A204.1 (cell line): ENCODE measurements around the gene OR8S1.
"Not testable (repeated sequence)": the region's sequence is repeated elsewhere in the genome, so short reads cannot be mapped to it uniquely, and the experiment has no call there.

Experiments used
- FAIRE-seq: peaks from 2 replicates; lab custom pipeline; 2012; peaks lifted over from hg19 to GRCh38; lab: Jason Lieb, UNC

Gene OR8S1, protein sequence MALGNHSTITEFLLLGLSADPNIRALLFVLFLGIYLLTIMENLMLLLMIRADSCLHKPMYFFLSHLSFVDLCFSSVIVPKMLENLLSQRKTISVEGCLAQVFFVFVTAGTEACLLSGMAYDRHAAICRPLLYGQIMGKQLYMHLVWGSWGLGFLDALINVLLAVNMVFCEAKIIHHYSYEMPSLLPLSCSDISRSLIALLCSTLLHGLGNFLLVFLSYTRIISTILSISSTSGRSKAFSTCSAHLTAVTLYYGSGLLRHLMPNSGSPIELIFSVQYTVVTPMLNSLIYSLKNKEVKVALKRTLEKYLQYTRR

DNA sequence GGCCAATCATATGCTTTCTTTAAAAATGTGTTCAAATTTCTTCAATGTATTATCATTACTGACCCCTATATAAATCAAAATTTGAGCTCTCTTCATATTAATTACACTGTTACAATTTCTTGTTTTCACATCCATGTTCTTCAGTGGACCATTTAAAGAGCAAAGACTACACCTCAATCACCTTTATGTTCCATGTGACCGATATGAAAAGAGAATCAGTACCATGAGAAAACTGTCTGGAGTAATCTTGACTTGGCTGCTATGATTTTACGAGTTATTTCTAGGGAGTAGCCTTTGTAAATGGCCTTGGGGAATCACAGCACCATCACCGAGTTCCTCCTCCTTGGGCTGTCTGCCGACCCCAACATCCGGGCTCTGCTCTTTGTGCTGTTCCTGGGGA, at the start of gene OR8S1:
OR8S1 (plus strand) TSS at position 301 of the 400 bp plus-strand sequence; CDS start at position 301, 0 bp downstream.
- FAIRE-seq: no peak

DNA sequence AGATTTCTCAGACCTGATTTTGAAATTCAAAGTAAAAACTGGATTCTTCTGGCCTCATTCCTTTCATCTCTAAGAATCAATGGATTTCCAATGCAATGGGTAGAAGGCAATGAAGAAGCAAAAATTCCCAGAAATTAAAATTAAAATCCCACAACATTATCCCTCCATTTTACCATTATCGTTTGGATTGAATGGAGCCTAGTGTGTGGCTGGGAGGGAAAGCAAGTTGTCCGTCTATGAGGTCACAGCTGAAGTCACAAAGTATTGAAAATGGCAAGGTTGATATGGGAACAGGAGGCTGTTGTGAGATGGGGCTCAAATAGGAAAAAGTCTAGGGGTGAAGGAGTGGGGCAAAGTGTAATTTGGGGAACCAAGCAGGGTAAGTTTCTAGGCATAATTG, 43.2 kb upstream of the OR8S1 start, which contains the start of gene C12orf54:
C12orf54 (plus strand) TSS at position 301 of the 400 bp plus-strand sequence. CDS start 799 bp downstream, outside the sequence.
- FAIRE-seq: no peak

DNA sequence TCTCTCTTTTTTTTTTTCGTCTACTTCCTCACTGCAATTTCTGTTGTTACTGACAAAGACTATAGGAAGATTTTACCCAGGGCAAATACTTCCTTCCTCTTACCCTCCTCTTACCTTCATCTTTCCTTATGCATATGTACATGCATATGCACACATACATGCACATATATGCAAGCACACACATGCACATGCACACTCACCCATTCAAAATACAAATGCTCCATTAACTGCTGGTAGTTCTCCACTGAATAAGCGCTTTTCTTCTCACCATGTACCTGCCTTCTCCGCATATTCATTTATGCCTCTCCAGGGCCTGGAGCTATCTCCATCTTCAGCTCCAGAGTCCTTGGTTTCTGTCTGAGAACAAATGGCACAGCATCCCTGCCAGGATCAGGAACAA, 42.5 kb upstream of the OR8S1 start:
- no peak for FAIRE-seq

DNA sequence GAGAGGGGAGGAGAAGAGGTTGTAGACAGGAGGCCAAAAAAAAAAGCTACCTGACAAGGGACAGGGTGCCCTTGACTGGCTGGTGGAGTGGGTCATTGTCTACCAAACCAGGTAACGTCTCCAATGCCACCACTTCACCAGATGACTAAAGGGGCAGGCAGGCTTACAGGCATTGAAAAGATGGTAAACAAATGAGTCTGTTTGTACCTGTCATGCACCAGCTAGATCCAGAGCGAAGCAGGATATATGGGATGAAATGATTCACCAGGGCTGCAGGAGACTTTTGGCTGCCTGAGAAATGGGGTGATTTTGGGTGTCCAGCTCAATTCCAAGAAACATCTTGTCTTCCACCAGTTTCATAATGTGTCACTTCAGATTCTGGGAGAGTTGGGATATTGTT, 39.2 kb upstream of the OR8S1 start:
- no peak for FAIRE-seq

DNA sequence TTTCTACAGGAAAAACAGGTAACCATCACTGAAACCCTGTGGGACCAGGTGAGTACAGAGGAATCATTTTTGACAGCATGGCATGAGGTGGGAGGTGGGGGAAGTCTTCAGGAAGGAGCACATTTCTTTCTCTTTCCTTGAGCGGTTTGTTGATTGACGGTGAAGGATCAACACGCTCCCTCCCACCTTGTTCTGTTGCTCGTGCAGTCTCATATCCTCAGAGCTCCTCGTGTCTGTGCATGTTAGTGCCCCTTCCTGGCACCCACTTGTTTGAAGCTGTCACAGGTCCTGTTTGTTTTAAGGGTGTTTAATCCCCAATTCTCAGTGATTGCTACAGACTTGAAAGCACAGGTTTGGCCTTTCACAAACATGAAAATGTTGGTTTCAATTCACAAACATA, 38.8 kb upstream of the OR8S1 start:
- no peak for FAIRE-seq

DNA sequence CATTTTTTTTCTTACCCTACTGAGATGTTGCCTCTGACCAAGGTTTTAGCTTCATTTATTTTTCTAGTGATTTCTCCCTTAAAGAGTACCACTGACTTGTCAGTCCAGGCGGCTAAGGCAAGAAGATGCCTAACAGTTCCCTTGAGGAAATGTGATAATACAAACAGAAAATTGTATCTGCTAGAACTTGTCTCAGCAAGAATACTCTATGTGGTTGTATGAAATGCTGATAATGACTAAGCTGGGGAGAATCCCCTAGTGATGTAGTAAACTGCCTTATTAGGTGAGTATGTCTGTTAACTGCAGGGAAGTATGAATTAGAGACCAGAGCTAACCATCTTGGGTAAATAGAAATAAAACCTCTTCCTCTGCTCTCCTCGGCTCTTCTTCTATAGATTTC, 36.4 kb upstream of the OR8S1 start:
- no peak for FAIRE-seq

DNA sequence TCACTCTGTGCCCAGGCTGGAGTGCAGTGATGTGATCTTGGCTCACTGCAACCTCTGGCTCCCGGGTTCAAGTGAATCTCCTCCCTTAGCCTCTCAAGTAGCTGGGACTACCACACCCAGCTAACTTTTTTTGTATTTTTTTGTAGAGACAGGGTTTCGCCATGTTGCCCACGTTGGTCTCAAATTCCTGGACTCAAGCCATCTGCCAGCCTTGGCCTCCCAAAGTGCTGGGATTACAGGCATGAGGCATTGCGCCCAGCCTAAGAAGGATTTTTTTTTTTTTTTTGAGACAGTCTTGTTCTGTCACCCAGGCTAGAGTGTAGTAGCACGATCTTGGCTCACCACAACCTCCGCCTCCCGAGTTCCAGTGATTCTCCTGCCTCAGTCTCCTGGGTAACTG, 36.0 kb upstream of the OR8S1 start:
- FAIRE-seq: not testable (repeated sequence)

DNA sequence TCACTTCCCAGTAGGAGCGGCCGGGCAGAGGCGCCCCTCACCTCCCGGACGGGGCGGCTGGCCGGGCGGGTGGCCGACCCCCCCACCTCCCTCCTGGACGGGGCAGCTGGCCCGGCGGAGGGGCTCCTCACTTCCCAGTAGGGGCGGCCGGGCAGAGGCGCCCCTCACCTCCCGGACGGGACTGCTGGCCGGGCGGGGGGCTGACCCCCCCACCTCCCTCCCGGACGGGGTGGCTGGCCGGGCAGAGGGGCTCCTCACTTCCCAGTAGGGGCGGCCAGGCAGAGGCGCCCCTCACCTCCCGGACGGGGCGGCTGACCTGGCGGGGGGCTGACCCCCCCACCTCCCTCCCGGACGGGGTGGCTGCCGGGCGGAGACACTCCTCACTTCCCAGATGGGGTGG, 25.2 kb upstream of the OR8S1 start:
- not testable (repeated sequence) for FAIRE-seq

DNA sequence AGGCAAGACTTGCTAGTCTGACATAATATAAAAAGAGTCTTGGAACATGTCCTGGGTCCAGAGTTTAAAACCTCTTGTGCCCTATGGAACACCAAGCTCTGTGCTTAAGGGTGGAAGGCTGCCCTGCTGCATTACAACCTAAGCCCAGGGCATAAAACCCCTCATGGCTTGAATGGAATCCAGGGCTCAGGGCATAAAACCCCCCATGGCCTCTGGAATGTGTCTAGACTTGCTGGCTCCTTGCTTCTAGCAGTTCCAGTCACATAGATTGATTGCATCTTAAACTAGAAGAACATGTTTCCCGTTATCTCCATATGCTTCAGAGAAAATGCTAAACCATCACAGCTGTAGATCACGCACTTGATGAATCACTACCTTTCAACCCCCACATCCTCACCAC, 18.6 kb upstream of the OR8S1 start:
- FAIRE-seq: not testable (repeated sequence)

DNA sequence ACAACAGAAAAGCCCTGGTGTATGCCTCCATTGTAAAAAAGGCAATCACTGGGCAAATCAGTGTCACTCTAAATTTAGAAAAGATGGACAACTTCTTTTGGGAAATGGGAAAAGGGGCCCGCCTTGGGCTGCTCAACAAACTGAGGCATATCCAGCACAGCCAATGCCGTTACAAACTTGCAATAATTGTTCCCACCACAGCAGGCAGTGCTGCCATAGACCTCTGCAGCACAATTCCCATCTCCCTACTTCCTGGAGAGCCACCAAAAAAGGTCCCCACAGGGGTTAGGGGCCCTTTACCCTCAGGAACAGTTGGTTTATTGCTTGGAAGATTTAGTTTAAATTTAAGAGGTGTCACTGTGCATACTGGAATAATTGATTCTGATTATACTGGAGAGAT, 16.4 kb upstream of the OR8S1 start:
- no peak for FAIRE-seq

DNA sequence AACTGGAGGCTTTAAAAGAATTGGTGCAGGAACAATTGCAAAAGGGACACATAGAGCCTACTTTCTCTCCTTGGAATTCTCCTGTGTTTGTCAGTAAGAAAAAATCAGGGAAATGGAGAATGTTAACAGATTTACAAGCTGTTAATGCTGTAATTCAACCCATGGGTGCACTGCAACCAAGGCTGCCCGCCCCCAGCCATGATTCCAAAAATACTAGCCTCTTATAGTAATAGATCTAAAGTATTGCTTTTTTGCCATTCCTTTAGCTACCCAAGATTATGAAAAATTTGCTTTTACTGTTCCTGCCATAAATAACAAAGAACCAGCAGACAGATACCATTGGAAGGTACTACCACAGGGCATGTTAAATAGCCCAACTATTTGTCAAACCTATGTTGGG, 15.3 kb upstream of the OR8S1 start:
- FAIRE-seq: no peak

DNA sequence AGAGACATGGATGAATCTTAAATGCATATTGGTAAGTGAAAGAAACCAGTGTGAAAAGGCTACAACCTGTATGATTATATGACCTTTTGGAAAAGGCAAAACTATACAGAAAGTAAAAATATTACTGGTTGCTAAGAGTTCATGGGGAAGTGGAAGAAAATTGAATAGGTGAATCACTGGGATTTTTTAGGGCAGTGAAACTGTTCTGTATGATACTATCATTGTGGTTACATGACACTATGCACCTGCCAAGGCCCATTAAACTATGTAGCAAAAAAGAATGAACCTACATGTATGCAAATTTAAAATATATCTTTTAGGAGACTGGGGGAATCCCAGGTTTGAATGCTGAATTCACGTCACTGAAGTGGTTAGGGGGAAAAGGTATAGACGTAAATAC, 12.6 kb upstream of the OR8S1 start:
- no peak for FAIRE-seq

DNA sequence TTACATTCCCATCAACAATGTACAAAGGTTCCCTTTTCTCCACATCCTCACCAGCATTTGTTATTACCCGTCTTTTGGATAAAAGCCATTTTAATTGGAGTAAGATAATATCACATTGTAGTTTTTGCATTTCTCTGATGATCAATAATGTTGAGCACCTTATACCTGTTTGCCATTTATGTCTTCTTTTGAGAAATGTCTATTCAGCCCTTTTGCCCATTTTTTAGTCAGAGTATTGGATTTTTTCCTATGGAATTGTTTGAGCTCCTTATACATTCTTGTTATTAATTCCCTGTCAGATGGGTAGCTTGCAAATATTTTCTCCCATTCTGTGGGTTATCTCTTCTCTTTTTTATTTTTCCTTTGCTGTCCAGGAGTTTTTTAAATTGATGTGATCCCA, 10.7 kb upstream of the OR8S1 start:
- FAIRE-seq: no peak

DNA sequence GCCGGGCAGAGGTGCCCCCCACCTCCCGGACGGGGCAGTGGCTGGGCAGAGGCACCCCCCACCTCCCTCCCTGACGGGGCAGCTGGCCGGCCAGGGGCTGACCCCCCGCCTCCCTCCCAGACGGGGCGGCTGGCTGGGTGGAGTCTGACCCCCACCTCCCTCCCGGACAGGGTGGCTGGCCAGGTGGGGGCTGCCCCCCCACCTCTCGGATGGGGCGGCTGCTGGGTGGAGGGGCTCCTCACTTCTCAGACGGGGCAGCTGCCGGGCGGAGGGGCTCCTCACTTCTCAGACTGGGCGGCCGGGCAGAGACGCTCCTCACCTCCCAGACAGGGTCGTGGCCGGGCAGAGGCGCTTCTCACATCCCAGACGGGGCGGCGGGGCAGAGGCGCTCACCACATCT, 5.1 kb upstream of the OR8S1 start:
- FAIRE-seq: not testable (repeated sequence)

DNA sequence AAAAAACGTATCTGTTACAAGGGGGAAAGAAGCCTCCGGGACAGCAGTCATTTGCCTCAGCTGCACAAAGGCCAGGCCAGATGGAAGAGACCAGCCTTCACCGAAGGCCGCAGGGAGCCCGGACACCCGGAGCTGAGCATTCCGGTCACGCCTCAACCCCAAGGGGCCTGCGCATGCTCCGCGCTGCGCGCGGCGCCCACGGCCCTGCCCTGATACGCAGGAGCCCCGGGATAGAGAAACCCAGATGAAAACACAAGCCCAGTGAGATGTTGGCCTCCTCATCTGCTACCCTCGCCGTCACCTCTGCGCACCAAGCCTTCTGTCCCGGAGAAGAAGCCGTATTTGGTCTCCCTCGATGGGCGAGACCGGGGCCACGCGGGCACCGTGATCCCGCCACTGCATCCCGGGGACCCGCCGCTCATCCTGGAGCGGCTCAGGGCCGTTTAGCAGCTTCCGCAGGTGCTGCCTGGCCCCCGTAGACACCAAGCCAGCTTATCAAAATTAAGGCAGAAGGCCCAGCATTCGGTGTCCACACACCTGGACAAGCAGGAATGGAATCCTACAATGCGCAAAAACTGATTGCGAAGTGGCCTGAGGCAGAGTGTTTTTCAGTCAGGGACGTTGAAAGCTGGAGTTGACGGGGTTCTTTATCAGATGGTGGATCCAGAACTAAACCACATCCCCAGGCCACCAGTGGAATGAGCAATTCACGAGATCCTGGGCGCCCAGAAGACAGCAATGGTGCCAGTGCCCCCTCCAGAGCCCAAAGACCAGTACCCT, 2.6 kb downstream of the OR8S1 start:
- FAIRE-seq: no peak

DNA sequence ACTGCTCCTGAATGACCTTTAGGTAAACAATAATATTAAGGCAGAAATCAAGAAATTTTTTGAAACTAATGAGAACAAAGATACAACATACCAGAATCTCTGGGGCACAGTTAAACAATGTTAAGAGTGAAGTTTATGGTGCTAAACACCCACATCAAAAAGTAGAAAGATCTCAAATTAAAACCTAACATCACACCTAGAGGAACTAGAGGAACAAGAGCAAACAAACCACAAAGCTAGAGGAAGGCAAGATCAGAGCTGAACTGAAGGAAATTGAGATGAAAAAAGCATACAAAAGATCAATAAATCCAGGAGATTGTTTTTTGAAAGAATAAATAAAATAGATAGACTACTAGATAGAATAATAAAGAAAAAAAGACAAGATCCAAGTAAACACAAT, 7.2 kb downstream of the OR8S1 start:
- no peak for FAIRE-seq

DNA sequence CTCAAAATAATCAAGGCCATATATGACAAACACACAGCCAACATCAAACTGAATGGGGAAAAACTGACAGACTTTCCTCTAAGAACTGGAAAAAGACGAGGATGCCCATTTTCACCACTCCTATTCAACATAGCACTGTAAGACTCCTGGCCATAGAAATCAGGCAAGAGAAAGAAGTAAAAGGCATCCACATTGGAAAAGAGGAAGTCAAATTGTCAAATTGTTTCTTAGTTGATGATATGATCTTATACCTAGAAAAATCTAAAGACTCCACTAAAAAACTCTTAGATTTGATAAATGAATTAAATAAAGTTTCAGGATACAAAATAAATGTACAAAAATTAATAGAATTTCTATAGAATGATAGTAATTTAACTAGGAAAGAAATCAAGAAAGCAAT, 11.2 kb downstream of the OR8S1 start:
- FAIRE-seq: no peak

DNA sequence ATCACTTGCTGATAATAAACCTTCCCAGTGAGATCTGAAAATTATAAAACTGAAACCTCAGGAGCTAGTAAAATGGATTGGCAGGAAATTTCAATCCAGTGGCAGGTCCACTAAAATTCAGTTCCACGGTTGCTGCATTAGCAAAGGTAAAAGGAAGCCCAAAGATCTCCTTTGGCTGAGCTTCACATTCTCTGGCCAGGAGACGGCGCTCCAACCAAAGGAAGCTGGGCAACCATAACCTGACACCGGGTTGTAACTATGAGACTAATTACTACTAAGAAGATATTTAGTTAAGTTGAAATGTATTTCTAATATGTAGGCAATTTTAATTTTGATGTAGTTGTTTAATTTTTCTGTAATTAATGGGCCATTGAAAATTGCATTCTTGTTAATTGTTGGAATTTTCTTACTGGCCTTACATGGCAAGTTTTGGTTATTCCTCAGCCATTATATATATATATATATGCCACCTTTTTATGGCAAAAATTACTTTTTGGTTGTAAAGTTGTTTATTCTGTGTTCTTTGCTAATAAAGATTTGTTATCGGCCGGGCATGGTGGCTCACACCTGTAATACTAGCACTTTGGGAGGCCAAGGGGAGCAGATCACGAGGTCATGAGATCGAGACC, 17.0 kb downstream of the OR8S1 start:
- no peak for FAIRE-seq

DNA sequence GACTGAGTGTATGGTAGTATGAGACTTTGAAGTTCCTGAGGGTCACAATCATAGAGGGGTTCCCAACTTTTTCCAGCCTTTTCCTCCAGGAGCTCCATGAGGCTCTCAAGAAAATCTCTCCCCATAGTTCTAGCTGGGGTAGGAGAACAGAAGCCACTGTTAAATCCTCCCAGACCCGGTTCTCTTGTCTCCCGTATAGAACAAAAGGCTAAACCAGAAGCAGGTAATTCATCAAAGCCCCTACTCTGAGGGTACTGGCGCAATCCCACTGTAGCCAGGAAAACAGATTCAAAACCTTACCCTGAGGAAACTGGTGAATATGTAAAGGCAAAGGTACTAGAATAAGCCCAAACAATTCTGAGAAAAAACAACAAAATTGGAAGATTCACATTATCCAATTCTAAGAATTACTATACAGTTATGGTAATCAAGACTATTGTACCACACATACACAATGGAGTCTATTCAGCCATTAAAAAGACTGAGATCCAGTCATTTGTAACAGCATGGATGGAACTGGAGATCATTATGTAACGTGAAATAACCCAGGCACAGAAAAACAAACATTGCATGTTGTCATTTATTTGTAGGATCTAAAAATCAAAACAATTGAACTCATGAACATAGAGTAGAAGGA, 20.5 kb downstream of the OR8S1 start:
- no peak for FAIRE-seq

DNA sequence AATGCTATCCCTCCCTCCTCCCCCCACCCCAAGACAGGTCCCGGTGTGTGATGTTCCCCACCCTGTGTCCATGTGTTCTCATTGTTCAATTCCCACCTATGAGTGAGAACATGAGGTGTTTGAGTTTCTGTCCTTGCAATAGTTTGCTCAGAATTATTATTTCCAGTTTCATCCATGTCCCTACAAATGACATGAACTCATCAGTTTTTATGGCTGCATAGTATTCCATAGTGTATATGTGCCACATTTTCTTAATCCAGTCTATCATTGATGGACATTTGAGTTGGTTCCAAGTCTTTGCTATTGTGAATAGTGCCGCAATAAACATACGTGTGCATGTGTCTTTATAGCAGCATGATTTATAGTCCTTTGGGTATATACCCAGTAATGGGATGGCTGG, 21.6 kb downstream of the OR8S1 start:
- FAIRE-seq: not testable (repeated sequence)

DNA sequence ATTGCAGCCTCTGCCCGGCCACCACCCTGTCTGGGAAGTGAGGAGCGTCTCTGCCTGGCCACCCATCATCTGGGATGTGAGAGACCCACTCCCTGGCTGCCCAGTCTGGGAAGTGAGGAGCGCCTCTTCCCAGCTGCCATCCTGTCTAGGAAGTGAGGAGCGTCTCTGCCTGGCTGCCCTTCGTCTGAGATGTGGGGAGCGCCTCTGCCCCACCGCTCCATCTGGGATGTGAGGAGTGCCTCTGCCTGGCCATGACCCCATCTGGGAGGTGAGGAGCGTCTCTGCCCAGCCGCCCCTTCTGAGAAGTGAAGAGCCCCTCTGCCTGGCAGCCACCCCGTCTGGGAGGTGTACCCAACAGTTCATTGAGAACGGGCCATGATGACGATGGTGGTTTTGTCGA, 26.2 kb downstream of the OR8S1 start:
- FAIRE-seq: not testable (repeated sequence)

DNA sequence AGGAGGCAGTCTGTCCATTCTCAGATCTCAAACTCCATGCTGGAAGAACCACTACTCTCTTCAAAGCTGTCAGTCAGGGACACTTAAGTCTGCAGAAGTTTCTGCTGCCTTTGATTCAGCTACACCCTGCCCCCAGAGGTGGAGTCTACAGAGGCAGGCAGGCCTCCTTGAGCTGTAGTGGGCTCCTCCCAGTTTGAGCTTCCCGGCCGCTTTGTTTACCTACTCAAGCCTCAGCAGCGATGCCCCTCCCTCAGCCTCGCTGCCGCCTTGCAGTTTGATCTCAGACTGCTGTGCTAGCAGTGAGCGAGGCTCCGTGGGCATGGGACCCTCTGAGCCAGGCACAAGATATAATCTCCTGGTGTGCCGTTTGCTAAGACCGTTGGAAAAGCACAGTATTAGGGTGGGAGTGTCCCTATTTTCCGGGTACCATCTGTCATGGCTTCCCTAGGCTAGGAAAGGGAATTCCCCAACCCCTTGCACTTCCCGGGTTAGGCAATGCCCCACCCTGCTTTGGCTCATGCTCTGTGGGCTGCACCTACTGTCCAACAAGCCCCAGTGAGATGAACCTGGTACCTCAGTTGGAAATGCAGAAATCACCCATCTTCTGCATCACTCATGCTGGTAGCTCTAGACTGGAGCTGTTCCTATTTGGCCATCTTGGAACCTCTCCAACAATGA, 28.4 kb downstream of the OR8S1 start:
- FAIRE-seq: not testable (repeated sequence)
